ENCODE measurements around the gene ZNF92. TPM values are rescaled to one million over a fixed set of nuclear protein-coding genes. Genes with fewer than 3 reads are reported as not detected.
"Not testable (repeated sequence)": the region's sequence is repeated elsewhere in the genome, so short reads cannot be mapped to it uniquely, and the experiment has no call there.

Gene ZNF92
- total RNA-seq = 10 to 100 TPM in 1 of 4 donors, 1 to 10 TPM in 3; 4.9 to 15.7 (median 7.0) TPM

- peak within 1 kb of the TSS; percentile 74 to 89 (median 84) for H3K4me3 ChIP-seq
- no peaks in the 10 kb centered on the region for H3K9me3 ChIP-seq
- H3K27me3 ChIP-seq = no peaks in the 10 kb centered on the region
- TF ChIP-seq POLR2A (IDR thresholded peaks at IDR 0.05) (peak; percentile 93 to 98), CTCF (IDR thresholded peaks at IDR 0.05) (no peak)
- H3K27ac ChIP-seq = peak within 1 kb of the TSS; percentile 82 to 88 (median 87)
- DNase-seq = peak; percentile 98 to 100 (median 100)
- peaks cover 0 to 10% (median 0%) of the 10 kb centered on the region in 3 donors for H3K36me3 ChIP-seq
- peaks cover 0 to 18% (median 2%) of the 10 kb centered on the region in 4 donors for H3K4me1 ChIP-seq
These were observed at the start of gene ZNF92 for GRCh38 chr7:65373608-65374351. TSS of gene ZNF92 (plus strand) at chr7:65373855. CDS start at chr7:65373998, 143 bp downstream.

- H3K27ac ChIP-seq = no peak overlapping the region
- DNase-seq = no peak
- no peak for TF ChIP-seq CTCF (IDR thresholded peaks at IDR 0.05)
- TF ChIP-seq POLR2A (IDR thresholded peaks at IDR 0.05) = no peak
- no peak overlapping the region for H3K4me3 ChIP-seq
- H3K9me3 ChIP-seq = no peaks in the 10 kb centered on the region
- no peaks in the 10 kb centered on the region for H3K36me3 ChIP-seq
- no peaks in the 10 kb centered on the region for H3K4me1 ChIP-seq
- no peaks in the 10 kb centered on the region for H3K27me3 ChIP-seq
These were observed 47.7 kb upstream of the ZNF92 start for GRCh38 chr7:65325793-65326432.

- Histone ChIP-seq H3K4me1 (no peaks in the 10 kb centered on the region), H3K9me3 (no peaks in the 10 kb centered on the region), H3K4me3 (no peak overlapping the region), H3K27ac (no peak overlapping the region), H3K36me3 (no peaks in the 10 kb centered on the region), H3K27me3 (no peaks in the 10 kb centered on the region)
- DNase-seq = peak in 1 of 3 donors; percentile 35
- TF ChIP-seq CTCF (IDR thresholded peaks at IDR 0.05) = no peak
- TF ChIP-seq POLR2A (IDR thresholded peaks at IDR 0.05) = no peak
These were observed 35.3 kb upstream of the ZNF92 start for GRCh38 chr7:65338346-65338745.

- no peak for DNase-seq
- no peaks in the 10 kb centered on the region for H3K36me3 ChIP-seq
- no peak overlapping the region for H3K4me3 ChIP-seq
- no peak overlapping the region for H3K27ac ChIP-seq
- no peaks in the 10 kb centered on the region for H3K9me3 ChIP-seq
- TF ChIP-seq CTCF (IDR thresholded peaks at IDR 0.05) (no peak), POLR2A (IDR thresholded peaks at IDR 0.05) (no peak)
- no peaks in the 10 kb centered on the region for H3K27me3 ChIP-seq
- no peaks in the 10 kb centered on the region for H3K4me1 ChIP-seq
These were observed 34.4 kb upstream of the ZNF92 start for GRCh38 chr7:65339257-65339656.

GRCh38 chr7:65342723-65343629 lies 30.7 kb upstream of the ZNF92 start:
- Histone ChIP-seq H3K4me1 (no peaks in the 10 kb centered on the region), H3K27me3 (no peaks in the 10 kb centered on the region), H3K4me3 (no peak overlapping the region), H3K27ac (no peak overlapping the region), H3K9me3 (no peaks in the 10 kb centered on the region), H3K36me3 (no peaks in the 10 kb centered on the region)
- TF ChIP-seq CTCF (IDR thresholded peaks at IDR 0.05) (no peak), POLR2A (IDR thresholded peaks at IDR 0.05) (no peak)
- DNase-seq = no peak

- not testable (repeated sequence) for H3K4me3 ChIP-seq, H3K9me3 ChIP-seq, DNase-seq, H3K27me3 ChIP-seq, H3K27ac ChIP-seq, H3K4me1 ChIP-seq, H3K36me3 ChIP-seq
These were observed 29.1 kb upstream of the ZNF92 start for GRCh38 chr7:65344541-65344940.
